DOHH2 (cell line): Measurements from ENCODE around the gene PPP6R1.

Experiments used
- H3F3A ChIP-seq: fragments of 200-600 bp; sonication (generic), shearing (Covaris generic); 2 replicates; pipeline ENCODE4 v1.6.0; 2016; ENCODE audit warnings: antibody characterized with exemption, mild to moderate bottlenecking; ENCODE audit not compliant: control insufficient read depth, insufficient read depth
- H3K27ac ChIP-seq: fragments of 200-600 bp; sonication (generic); 2 replicates; pipeline ENCODE4 v1.5.1; 2014; ENCODE audit warnings: low read depth, mild to moderate bottlenecking, low read length, moderate library complexity
- H3K27me3 ChIP-seq: fragments of 200-600 bp; sonication (generic); 2 replicates; pipeline ENCODE4 v1.6.1; 2014; ENCODE audit warnings: mild to moderate bottlenecking, low read length, mixed read lengths; ENCODE audit not compliant: control insufficient read depth
- H3K36me3 ChIP-seq: fragments of 200-600 bp; sonication (generic); 2 replicates; pipeline ENCODE4 v1.6.1; 2014; ENCODE audit warnings: mild to moderate bottlenecking, low read length, moderate library complexity, mixed read lengths; ENCODE audit not compliant: control insufficient read depth
- H3K4me1 ChIP-seq: fragments of 200-600 bp; sonication (generic); 2 replicates; pipeline ENCODE4 v1.6.1; 2014; ENCODE audit warnings: mild to moderate bottlenecking, low read length, mixed read lengths; ENCODE audit not compliant: control insufficient read depth
- H3K4me2 ChIP-seq: fragments of 200-600 bp; sonication (generic); 2 replicates; pipeline ENCODE4 v1.6.0; 2014; ENCODE audit warnings: mild to moderate bottlenecking, low read length, moderate library complexity
- H3K4me3 ChIP-seq: fragments of 200-600 bp; sonication (generic); 2 replicates; pipeline ENCODE4 v1.5.1; 2014; ENCODE audit warnings: mild to moderate bottlenecking, low read length, mixed read lengths
- H3K79me2 ChIP-seq: fragments of 200-600 bp; sonication (generic); 2 replicates; pipeline ENCODE4 v1.6.1; 2014; ENCODE audit warnings: mild to moderate bottlenecking, low read length, mixed read lengths; ENCODE audit not compliant: control insufficient read depth
- H3K9me2 ChIP-seq: fragments of 200-600 bp; sonication (generic); replicated peaks from 2 replicates; pipeline ENCODE4 v1.6.1; 2014; ENCODE audit warnings: mild to moderate bottlenecking, low read length, mixed read lengths; ENCODE audit not compliant: control insufficient read depth
- H3K9me3 ChIP-seq: fragments of 200-600 bp; sonication (generic); 2 replicates; pipeline ENCODE4 v1.6.1; 2014; ENCODE audit warnings: antibody characterized with exemption, low read length, mixed read lengths; ENCODE audit not compliant: control insufficient read depth, insufficient read depth
- H4K20me1 ChIP-seq: fragments of 200-600 bp; sonication (generic); 2 replicates; pipeline ENCODE4 v1.6.0; 2014; ENCODE audit warnings: low read depth, mild to moderate bottlenecking, antibody characterized with exemption, low read length, moderate library complexity; ENCODE audit not compliant: control insufficient read depth, insufficient read depth
- EZH2phosphoT487 ChIP-seq: fragments of 200-600 bp; sonication (generic); IDR thresholded peaks from 2 replicates; pipeline ENCODE4 v1.6.1; 2017; ENCODE audit warnings: borderline replicate concordance, mild to moderate bottlenecking, antibody characterized with exemption, low read length, moderate library complexity, mixed read lengths
- TF ChIP-seq, protein P1 (sequence below): fragments of 200-600 bp; sonication (generic); IDR thresholded peaks from one replicate; pipeline ENCODE4 v1.5.1; 2014; ENCODE audit warnings: antibody characterized with exemption, mild to moderate bottlenecking, low read depth, low read length; ENCODE audit not compliant: poor library complexity, severe bottlenecking

The PPP6R1 gene

DNA sequence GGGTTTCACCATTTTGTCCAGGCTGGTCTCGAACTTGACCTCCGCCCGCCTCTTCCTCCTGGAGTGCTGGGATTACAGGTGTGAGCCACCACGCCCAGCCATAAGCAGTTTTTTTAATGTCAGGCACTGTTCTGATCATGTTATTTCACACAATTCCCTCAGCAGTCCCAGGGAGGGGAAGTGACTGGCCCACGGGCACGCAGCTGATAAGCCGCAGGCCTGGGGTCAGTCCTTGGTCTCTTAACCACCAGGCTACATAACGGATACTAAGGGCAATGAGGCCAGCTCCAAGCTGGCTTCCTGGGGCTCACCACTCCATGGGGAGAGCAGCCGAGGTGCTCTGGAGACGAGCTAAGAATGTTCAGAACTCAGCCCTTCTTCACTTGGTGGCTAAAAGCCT lies 38.5 kb upstream of the PPP6R1 start:
- no peaks in the 10 kb centered on the region for H3K79me2 ChIP-seq
- H3K4me2 ChIP-seq, result no peak overlapping the region
- no peaks in the 10 kb centered on the region for H4K20me1 ChIP-seq
- no peaks in the 10 kb centered on the region for H3F3A ChIP-seq
- H3K9me2 ChIP-seq, result no peaks in the 10 kb centered on the region
- peaks cover 17% of the 10 kb centered on the region for H3K27me3 ChIP-seq
- TF ChIP-seq, protein P1, sequence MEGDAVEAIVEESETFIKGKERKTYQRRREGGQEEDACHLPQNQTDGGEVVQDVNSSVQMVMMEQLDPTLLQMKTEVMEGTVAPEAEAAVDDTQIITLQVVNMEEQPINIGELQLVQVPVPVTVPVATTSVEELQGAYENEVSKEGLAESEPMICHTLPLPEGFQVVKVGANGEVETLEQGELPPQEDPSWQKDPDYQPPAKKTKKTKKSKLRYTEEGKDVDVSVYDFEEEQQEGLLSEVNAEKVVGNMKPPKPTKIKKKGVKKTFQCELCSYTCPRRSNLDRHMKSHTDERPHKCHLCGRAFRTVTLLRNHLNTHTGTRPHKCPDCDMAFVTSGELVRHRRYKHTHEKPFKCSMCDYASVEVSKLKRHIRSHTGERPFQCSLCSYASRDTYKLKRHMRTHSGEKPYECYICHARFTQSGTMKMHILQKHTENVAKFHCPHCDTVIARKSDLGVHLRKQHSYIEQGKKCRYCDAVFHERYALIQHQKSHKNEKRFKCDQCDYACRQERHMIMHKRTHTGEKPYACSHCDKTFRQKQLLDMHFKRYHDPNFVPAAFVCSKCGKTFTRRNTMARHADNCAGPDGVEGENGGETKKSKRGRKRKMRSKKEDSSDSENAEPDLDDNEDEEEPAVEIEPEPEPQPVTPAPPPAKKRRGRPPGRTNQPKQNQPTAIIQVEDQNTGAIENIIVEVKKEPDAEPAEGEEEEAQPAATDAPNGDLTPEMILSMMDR, result no peak
- no peak overlapping the region for H3K4me3 ChIP-seq
- H3K9me3 ChIP-seq, result no peaks in the 10 kb centered on the region
- H3K27ac ChIP-seq, result no peak overlapping the region
- H3K36me3 ChIP-seq, result no peaks in the 10 kb centered on the region
- peaks cover 23% of the 10 kb centered on the region for H3K4me1 ChIP-seq

DNA sequence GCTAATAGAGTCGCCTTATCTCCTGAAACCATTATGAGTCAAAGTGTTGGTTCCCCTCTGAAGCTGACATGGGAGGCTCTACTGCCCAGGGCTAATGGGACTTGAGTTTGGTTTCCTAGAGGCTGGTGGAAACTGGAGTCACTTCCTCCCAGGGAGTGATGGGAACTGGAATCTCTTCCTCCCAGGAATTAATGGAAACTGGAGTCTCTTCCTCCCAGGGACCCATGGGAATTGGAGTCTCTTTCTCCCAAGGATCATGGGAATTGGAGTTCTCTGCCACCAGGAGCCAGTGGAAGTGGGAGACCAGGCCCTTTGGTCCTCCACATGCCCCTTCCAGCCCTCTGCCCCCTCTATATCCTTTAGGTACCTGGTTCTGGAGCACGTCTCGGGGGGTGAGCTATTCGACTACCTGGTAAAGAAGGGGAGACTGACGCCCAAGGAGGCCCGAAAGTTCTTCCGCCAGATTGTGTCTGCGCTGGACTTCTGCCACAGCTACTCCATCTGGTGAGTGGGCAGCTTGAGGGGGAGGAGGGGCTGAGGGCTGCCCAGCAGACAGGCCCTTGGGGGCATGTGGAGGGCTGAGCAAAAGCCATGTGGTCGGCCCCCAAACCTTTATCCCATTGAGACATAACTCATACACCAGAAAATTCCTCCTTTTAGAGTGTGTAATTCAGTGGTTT lies 30.4 kb upstream of the PPP6R1 start:
- Histone ChIP-seq H3K9me2 (no peaks in the 10 kb centered on the region), H3K4me3 (no peak overlapping the region), H3K27ac (no peak overlapping the region), H3K27me3 (no peaks in the 10 kb centered on the region), H3K9me3 (no peaks in the 10 kb centered on the region), H3K79me2 (no peaks in the 10 kb centered on the region), H3K4me1 (peaks cover 4% of the 10 kb centered on the region; the same call in 1 of the 2 replicates), H3K36me3 (no peaks in the 10 kb centered on the region), H4K20me1 (no peaks in the 10 kb centered on the region), H3F3A (peaks cover 3% of the 10 kb centered on the region; the same call in 1 of the 2 replicates), H3K4me2 (no peak overlapping the region)
- TF ChIP-seq, protein P1, result no peak
- no peak for TF ChIP-seq EZH2phosphoT487

DNA sequence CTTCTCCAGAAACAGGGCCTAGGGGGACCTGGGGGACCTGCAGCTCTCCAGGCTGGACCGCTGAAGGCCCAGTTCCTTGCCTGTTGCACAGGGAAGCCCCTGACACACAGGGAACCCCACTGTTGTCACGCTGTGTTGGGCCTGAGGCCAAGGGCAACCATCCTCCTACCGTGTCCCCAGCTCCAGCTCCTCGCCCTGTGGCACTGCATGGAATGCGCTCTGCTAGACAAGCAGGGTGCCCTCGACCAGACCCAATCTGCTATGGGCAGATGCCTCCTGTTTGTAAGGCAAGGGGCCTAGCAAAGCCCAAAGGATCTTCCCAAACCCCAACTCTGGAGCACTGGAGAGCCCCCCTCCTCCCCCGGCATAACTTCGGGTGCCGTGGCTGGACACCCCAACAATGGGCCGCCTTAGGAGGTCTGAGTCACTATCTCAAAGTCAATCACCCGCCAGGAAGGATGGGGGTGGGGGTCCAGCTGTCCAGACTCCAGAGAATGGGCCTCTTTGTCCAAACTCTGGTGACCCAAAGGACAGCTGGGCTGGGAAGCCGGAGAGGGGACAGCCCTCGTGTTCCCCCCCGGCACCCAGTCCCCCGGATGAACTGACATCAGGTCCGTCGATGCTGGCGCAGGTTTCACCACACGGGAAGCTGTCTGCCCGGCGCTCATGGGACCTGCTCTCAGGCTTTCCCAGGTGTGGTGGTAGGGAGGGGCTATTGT lies 28.7 kb upstream of the PPP6R1 start:
- Histone ChIP-seq H3K36me3 (no peaks in the 10 kb centered on the region), H3K79me2 (no peaks in the 10 kb centered on the region), H3K9me3 (no peaks in the 10 kb centered on the region), H3K4me1 (peaks cover 10% of the 10 kb centered on the region), H3K4me2 (no peak overlapping the region), H4K20me1 (no peaks in the 10 kb centered on the region), H3F3A (peaks cover 3% of the 10 kb centered on the region; the same call in 1 of the 2 replicates), H3K9me2 (no peaks in the 10 kb centered on the region), H3K27me3 (peaks cover 3% of the 10 kb centered on the region; the same call in 1 of the 2 replicates), H3K27ac (no peak overlapping the region), H3K4me3 (no peak overlapping the region)
- TF ChIP-seq, protein P1, result no peak
- no peak for TF ChIP-seq EZH2phosphoT487
